Spleen (tissue), 7 donors: ENCODE data around the gene PFDN6.

Source experiments
- CTCF ChIP-seq, 11 experiments: fragments of 200-600 bp in 7 of 11; fragments of 450-650 bp in 4 of 11; sonication (generic) in 4 of 11; IDR thresholded peaks in 8 of 11; conservative IDR thresholded peaks in 3 of 11; 1 replicate in 7 of 11; 2 replicates in 4 of 11; pipeline versions ENCODE4 v1.4.0 to v1.8.0; 2016 to 2021; ENCODE audit warnings: antibody characterized with exemption in 11 of 11, inconsistent platforms in 4 of 11, mild to moderate bottlenecking in 1 of 11
- POLR2A ChIP-seq, 3 donors: fragments of 450-650 bp; IDR thresholded peaks; one replicate each; pipeline ENCODE4 v1.5.1; 2017; ENCODE audit warnings: antibody characterized with exemption in 3 of 3, mild to moderate bottlenecking in 1 of 3
- POLR2AphosphoS5 ChIP-seq, 3 donors: sonication (generic); formaldehyde crosslinking; IDR thresholded peaks; one replicate each; pipeline ENCODE4 v1.5.1; 2017; ENCODE audit warnings: antibody characterized with exemption in 3 of 3
- donor health status: DM: no; HTN: no; CAD: no; lungs with moderate emphysema.
- donor health status: DM: no; HTN: no; CAD: no.
- donor health status: DM: no; HTN: no; CAD: no.

GRCh38 chr6:33277663-33278391, 11.6 kb upstream of the PFDN6 start:
- TF ChIP-seq CTCF (IDR thresholded peaks at IDR 0.05 in 8 of 11, conservative IDR thresholded peaks at IDR 0.05 in 3 of 11) (no peak), POLR2A (IDR thresholded peaks at IDR 0.05) (no peak), POLR2AphosphoS5 (IDR thresholded peaks at IDR 0.05) (peak in 1 of 3 donors; percentile 15)
